ENCODE measurements around the gene RAF1. TPM values are rescaled to one million over a fixed set of nuclear protein-coding genes. Genes with fewer than 3 reads are reported as not detected.

Gene RAF1
- total RNA-seq, 1 experiment from 2014 or later = 64.3 TPM

- CTCF ChIA-PET = no interaction called here
These were observed 7.1 kb downstream of the RAF1 start for GRCh38 chr3:12656850-12657249.

More at GRCh38 chr3:12656850-12657249, 7.1 kb downstream of the RAF1 start:
- Histone ChIP-seq H3K4me1 (ENCODE audit: control insufficient read depth in 1 of 2, insufficient read depth in 2 of 2, low read length in 2 of 2) (peaks cover 36 to 39% of the 10 kb centered on the region in 2 experiments), H3K36me3 (ENCODE audit: control insufficient read depth in 1 of 2, insufficient read depth in 2 of 2, low read length in 2 of 2) (no peaks in the 10 kb centered on the region), H3K27me3 (ENCODE audit: insufficient read depth, low read length) (no peaks in the 10 kb centered on the region), H3K9me2 (ENCODE audit: insufficient read depth) (no peaks in the 10 kb centered on the region), H3K79me2 (ENCODE audit: insufficient read depth, low read length) (peaks cover 98% of the 10 kb centered on the region), H3K4me2 (ENCODE audit: low read length) (no peak overlapping the region), H3K27ac (ENCODE audit: low read depth, low read length) (no peak overlapping the region), H4K20me1 (ENCODE audit: insufficient read depth) (peaks cover 13% of the 10 kb centered on the region; the same call in 1 of the 2 replicates), H2AFZ (ENCODE audit: low read depth, low read length, poor library complexity, severe bottlenecking) (no peak overlapping the region), H3K9me3 (ENCODE audit: control insufficient read depth in 1 of 2, insufficient read depth in 1 of 2, low read depth in 1 of 2, low read length in 2 of 2) (no peaks in the 10 kb centered on the region), H3K9ac (ENCODE audit: low read length) (no peak overlapping the region), H3K4me3 (replicated peaks in 1 of 2; ENCODE audit: low read depth in 1 of 2, low read length in 2 of 2) (no peak overlapping the region)
- ATAC-seq (no peak), DNase-seq (ENCODE audit: low read depth, low spot score) (no peak)
- ChIA-PET POLR2A (no interaction called here), RAD21 (ENCODE audit: low non-redundant PET in 1 of 2, low total read pairs in 2 of 2, uncharacterized antibody in 2 of 2, unreplicated experiment in 2 of 2) (no interaction called here)
- TF ChIP-seq SP1 (IDR thresholded peaks at IDR 0.05; ENCODE audit: low read depth) (no peak), ZNF274 (IDR thresholded peaks at IDR 0.05; ENCODE audit: low read depth, low read length) (no peak), CBX3 (IDR thresholded peaks at IDR 0.05; ENCODE audit: low read depth) (no peak), EGR1 (IDR thresholded peaks at IDR 0.05; ENCODE audit: low read depth) (no peak), YY1 (IDR thresholded peaks at IDR 0.05; ENCODE audit: extremely low read depth, insufficient replicate concordance, low read depth, low read length) (no peak), EZH2 (IDR thresholded peaks at IDR 0.05) (no peak), TCF7L2 (IDR thresholded peaks at IDR 0.05; ENCODE audit: borderline replicate concordance, extremely low read depth, insufficient read depth, insufficient read length) (no peak), SRF (IDR thresholded peaks at IDR 0.05; ENCODE audit: low read depth) (no peak), ELF1 (IDR thresholded peaks at IDR 0.05; ENCODE audit: borderline replicate concordance, low read depth) (no peak), POLR2A (IDR thresholded peaks at IDR 0.05; ENCODE audit: borderline replicate concordance, extremely low read depth, insufficient read depth, insufficient read length) (no peak), EZH2phosphoT487 (IDR thresholded peaks at IDR 0.05; ENCODE audit: borderline replicate concordance) (no peak), CEBPB (IDR thresholded peaks at IDR 0.05; ENCODE audit: low read depth) (no peak), JUND (IDR thresholded peaks at IDR 0.05) (no peak)
- TF ChIP-seq, protein P1, sequence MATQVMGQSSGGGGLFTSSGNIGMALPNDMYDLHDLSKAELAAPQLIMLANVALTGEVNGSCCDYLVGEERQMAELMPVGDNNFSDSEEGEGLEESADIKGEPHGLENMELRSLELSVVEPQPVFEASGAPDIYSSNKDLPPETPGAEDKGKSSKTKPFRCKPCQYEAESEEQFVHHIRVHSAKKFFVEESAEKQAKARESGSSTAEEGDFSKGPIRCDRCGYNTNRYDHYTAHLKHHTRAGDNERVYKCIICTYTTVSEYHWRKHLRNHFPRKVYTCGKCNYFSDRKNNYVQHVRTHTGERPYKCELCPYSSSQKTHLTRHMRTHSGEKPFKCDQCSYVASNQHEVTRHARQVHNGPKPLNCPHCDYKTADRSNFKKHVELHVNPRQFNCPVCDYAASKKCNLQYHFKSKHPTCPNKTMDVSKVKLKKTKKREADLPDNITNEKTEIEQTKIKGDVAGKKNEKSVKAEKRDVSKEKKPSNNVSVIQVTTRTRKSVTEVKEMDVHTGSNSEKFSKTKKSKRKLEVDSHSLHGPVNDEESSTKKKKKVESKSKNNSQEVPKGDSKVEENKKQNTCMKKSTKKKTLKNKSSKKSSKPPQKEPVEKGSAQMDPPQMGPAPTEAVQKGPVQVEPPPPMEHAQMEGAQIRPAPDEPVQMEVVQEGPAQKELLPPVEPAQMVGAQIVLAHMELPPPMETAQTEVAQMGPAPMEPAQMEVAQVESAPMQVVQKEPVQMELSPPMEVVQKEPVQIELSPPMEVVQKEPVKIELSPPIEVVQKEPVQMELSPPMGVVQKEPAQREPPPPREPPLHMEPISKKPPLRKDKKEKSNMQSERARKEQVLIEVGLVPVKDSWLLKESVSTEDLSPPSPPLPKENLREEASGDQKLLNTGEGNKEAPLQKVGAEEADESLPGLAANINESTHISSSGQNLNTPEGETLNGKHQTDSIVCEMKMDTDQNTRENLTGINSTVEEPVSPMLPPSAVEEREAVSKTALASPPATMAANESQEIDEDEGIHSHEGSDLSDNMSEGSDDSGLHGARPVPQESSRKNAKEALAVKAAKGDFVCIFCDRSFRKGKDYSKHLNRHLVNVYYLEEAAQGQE (IDR thresholded peaks at IDR 0.05; ENCODE audit: low read depth) = no peak
- TF ChIP-seq, protein P2, sequence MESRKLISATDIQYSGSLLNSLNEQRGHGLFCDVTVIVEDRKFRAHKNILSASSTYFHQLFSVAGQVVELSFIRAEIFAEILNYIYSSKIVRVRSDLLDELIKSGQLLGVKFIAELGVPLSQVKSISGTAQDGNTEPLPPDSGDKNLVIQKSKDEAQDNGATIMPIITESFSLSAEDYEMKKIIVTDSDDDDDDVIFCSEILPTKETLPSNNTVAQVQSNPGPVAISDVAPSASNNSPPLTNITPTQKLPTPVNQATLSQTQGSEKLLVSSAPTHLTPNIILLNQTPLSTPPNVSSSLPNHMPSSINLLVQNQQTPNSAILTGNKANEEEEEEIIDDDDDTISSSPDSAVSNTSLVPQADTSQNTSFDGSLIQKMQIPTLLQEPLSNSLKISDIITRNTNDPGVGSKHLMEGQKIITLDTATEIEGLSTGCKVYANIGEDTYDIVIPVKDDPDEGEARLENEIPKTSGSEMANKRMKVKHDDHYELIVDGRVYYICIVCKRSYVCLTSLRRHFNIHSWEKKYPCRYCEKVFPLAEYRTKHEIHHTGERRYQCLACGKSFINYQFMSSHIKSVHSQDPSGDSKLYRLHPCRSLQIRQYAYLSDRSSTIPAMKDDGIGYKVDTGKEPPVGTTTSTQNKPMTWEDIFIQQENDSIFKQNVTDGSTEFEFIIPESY (IDR thresholded peaks at IDR 0.05; ENCODE audit: extremely low read depth, insufficient replicate concordance, low read length) = no peak
- BruUV-seq (replicated peaks) = no TSS peak
- intact Hi-C loops (cut with micrococcal nuclease) = no loop called here
